ENCODE data around the gene PSMA7. TPM values are rescaled to one million over a fixed set of nuclear protein-coding genes. Genes with fewer than 3 reads are reported as not detected.

PSMA7 gene
- total RNA-seq, 4 donors from 2014 or later, result 181 to 264 (median 228) TPM

GRCh38 chr20:62088258-62089127 lies 54.7 kb downstream of the PSMA7 start:
- DNase-seq, result peak in 1 of 3 donors; percentile 65
- TF ChIP-seq POLR2A (IDR thresholded peaks at IDR 0.05) (no peak), CTCF (IDR thresholded peaks at IDR 0.05) (no peak)
- Histone ChIP-seq H3K27ac (no peak overlapping the region), H3K9me3 (no peaks in the 10 kb centered on the region), H3K27me3 (no peaks in the 10 kb centered on the region), H3K4me3 (no peak overlapping the region), H3K36me3 (no peaks in the 10 kb centered on the region), H3K4me1 (no peaks in the 10 kb centered on the region)

GRCh38 chr20:62087632-62088031 lies 55.6 kb downstream of the PSMA7 start:
- H3K27me3 ChIP-seq, result no peaks in the 10 kb centered on the region
- no peaks in the 10 kb centered on the region for H3K4me1 ChIP-seq
- DNase-seq, result no peak
- no peaks in the 10 kb centered on the region for H3K36me3 ChIP-seq
- no peak overlapping the region for H3K4me3 ChIP-seq
- no peaks in the 10 kb centered on the region for H3K9me3 ChIP-seq
- TF ChIP-seq POLR2A (IDR thresholded peaks at IDR 0.05), result no peak
- TF ChIP-seq CTCF (IDR thresholded peaks at IDR 0.05), result no peak
- no peak overlapping the region for H3K27ac ChIP-seq

- TF ChIP-seq CTCF (IDR thresholded peaks at IDR 0.05), result no peak
- no peak for TF ChIP-seq POLR2A (IDR thresholded peaks at IDR 0.05)
Measured at GRCh38 chr20:62087227-62087626, 56.0 kb downstream of the PSMA7 start.

More at GRCh38 chr20:62087227-62087626, 56.0 kb downstream of the PSMA7 start:
- Histone ChIP-seq H3K27me3 (no peaks in the 10 kb centered on the region), H3K4me3 (no peak overlapping the region), H3K36me3 (no peaks in the 10 kb centered on the region), H3K9me3 (no peaks in the 10 kb centered on the region), H3K27ac (no peak overlapping the region), H3K4me1 (no peaks in the 10 kb centered on the region)
- no peak for DNase-seq

Other genes starting within 250 kb of the PSMA7 start
- 10 to 100 TPM; 18.9 to 93.5 (median 31.0) TPM for gene TAF4, start 77.5 kb downstream of the PSMA7 start, total RNA-seq
- gene LSM14B, start 20.9 kb downstream of the PSMA7 start, total RNA-seq, result 10 to 100 TPM; 27.1 to 35.5 (median 33.3) TPM
- 10 to 100 TPM; 14.9 to 27.2 (median 24.5) TPM for gene SS18L1, start 375 bp upstream of the PSMA7 start, total RNA-seq
- gene MTG2, start 39.6 kb upstream of the PSMA7 start, total RNA-seq, result 10 to 100 TPM; 23.1 to 62.2 (median 31.6) TPM
- gene HRH3, start 76.9 kb upstream of the PSMA7 start, total RNA-seq, result under 1 TPM in 1 of 4 donors, not detected in 3; 0.27 TPM
- 10 to 100 TPM; 52.8 to 86.7 (median 64.2) TPM for gene OSBPL2, start 95.1 kb upstream of the PSMA7 start, total RNA-seq
- gene ADRM1, start 159.6 kb upstream of the PSMA7 start, total RNA-seq, result 100 to 1,000 TPM in 2 of 4 donors, 10 to 100 TPM in 2; 90.8 to 136 (median 99.7) TPM
- gene LAMA5, start 223.9 kb upstream of the PSMA7 start, total RNA-seq, result 100 to 1,000 TPM in 2 of 4 donors, 10 to 100 TPM in 2; 31.2 to 328 (median 87.3) TPM
- 100 to 1,000 TPM; 507 to 769 (median 622) TPM for gene RPS21, start 243.7 kb upstream of the PSMA7 start, total RNA-seq

Measured in Peyer's patch (tissue), 4 donors.